NCI-H82 treated with DMSO at 0.1 percent for 48 hours (cell line): ENCODE results near the gene KCNK10.

Source experiments
- DNase-seq: peaks from one replicate; lab custom pipeline; 2025; ENCODE audit not compliant: unreplicated experiment; lab: John Stamatoyannopoulos, UW

The KCNK10 gene

DNA sequence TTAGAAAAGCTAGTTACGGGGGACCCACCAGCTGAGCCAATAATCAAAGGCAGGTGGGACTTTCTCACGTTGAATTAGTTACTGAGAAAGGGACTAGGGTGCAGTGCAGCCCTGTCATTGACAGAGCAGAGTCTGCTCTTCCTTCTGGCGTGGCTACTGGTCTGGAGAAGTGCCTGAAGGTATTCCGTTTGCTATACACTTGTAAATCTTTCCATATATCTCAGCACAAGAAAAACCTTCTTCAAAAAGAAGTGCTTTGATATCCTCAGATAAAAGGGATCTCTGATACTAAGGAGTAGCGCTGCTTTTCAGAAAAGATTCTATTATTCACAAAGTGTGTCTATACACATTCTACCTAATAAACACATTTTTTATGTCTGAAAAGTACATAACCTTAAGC lies 91.5 kb downstream of the KCNK10 start:
- no peak for DNase-seq

DNA sequence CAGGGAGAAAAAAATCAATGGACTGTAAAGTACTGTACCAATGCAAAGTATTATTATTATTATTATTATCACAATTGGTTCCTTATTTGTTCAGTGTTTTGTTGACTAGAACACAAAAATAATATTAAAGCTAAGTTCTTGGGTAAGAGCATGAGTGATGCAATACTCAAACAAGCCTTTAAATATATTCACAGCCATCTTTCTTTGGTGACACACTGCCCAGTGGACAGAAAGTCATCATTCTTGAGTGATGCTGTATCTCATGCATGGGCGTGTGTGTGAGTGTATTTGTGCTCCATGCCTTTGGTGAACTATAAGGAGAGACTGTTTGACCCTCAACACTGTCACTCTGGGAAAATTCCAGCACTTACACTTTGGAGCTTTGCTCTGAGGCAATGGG lies 93.6 kb downstream of the KCNK10 start:
- no peak for DNase-seq

- DNase-seq: no peak
These were observed 94.4 kb downstream of the KCNK10 start for GRCh38 chr14:88228522-88229236.

DNA sequence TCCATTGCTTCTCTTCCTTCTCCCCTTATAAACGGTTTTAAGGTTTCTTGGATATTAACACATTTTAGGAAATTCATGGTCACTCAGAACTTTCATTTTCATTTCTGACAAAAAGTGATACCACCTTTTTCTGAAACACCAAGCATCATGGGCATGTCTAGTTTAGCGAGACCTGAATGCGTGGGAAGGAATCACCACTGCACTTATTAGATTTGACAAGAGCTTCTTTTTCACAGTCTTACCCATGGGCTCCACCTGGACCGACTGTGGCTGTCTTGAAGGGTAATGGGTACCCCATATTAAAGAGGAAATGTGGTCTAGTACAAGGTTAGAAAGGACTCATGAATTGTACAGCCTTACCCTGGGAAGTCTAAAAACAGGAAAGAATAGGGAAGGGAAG lies 95.4 kb downstream of the KCNK10 start:
- DNase-seq: no peak

GRCh38 chr14:88225721-88226120 lies 97.3 kb downstream of the KCNK10 start:
- DNase-seq: no peak

- DNase-seq: no peak
These were observed 104.8 kb downstream of the KCNK10 start for GRCh38 chr14:88218119-88218915.

DNA sequence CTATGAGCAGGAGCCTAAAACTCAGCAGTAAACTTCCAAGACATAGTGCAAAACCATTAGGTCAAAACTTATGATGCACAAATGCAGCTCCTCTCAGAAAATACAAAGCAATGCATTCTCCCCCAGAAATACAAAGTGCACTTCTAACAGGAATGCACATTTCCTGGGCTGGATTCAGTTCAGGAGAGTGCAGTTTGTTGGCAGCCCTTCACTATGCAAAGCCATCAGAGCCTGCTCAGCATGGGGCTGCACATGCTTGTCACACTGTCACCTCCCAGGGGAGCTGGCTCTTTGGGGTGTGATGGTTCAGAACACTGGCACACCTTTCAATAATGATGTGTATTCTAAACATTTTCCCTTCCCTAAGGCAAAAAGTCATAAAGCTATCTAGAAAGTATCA lies 110.4 kb downstream of the KCNK10 start:
- no peak for DNase-seq

GRCh38 chr14:88210426-88210825 lies 112.6 kb downstream of the KCNK10 start:
- no peak for DNase-seq

GRCh38 chr14:88209273-88209672 lies 113.8 kb downstream of the KCNK10 start:
- DNase-seq: no peak

- no peak for DNase-seq
These were observed 114.2 kb downstream of the KCNK10 start for GRCh38 chr14:88208858-88209257.

DNA sequence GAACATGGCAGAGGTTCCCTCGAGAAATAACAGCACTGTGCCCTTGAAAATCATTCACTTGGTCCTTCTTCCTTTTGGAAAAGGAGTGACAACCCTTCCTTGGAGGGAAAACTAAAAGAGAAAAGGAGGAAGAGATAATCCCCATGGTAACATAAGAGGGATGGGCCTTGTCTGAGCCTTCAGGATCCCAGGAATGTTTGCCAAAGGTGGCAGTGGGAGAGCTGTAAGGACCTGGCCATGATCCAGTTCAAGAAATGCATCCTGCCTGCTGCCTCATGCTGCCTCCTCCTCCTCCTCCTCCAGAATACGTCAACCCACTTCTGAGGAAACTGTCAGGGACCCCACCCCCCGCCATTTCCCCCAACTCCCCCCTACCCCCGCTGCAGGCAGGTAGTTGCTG lies 118.8 kb downstream of the KCNK10 start:
- no peak for DNase-seq

- DNase-seq: no peak
These were observed 119.8 kb downstream of the KCNK10 start for GRCh38 chr14:88203291-88203690.

DNA sequence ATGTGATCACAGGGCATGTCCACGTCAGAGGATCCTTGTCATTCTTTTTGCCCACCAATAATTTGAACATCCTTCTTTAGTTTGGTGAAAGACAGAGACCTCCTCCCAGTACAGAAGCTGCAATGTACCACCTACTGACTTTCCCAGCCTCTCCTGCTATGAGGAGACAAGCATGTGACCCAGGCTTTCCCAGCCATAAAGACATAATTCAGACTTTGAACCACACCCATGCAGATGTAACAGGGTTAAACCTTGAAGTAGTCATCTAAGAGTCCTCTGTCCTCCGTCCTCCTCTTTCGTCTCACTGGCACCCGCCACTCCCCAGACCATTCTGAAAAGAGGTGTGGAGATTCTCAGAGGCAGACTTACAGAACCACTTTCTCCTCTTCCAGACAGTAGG lies 120.8 kb downstream of the KCNK10 start:
- DNase-seq: no peak

DNA sequence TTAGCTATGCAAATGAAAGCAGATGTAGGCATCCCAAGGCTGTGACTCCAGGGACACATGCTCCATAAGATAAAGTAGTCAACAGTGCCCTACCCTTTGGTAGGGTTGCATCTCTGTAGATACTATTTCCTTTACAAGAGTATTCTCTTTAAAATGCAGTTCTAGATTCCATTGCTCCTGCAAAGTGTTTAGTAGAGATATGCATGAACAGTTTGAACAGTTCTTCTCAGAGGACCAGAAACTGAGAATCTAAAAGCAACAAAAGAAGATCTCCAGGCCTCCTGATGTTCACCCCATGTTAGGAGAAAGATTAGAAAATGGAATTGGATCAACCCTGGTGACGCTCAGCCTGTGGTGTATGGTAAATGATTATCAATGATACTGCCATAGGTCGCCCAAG lies 121.2 kb downstream of the KCNK10 start:
- no peak for DNase-seq

GRCh38 chr14:88199882-88200281 lies 123.2 kb downstream of the KCNK10 start:
- no peak for DNase-seq

- no peak for DNase-seq
These were observed 124.6 kb downstream of the KCNK10 start for GRCh38 chr14:88198446-88198845.

DNA sequence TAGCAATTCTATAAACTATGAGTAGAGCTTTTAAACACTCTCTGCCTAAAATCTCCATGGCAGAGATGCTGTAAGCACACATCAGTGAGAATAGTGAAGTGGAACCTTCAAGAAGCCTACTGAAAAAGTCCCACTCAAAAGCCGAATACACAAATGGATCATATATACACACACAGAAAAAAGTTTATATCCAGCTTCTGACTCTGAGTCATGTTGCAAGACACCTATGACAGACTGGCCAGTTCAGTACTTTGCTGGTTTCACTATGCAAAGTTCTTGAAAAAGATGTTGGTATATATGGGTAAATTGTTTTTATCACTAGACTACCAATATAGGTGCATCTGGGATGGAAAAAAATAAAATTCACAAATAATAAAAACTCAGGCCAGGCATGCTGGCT lies 126.1 kb downstream of the KCNK10 start:
- no peak for DNase-seq

GRCh38 chr14:88196116-88196890 lies 126.8 kb downstream of the KCNK10 start:
- no peak for DNase-seq

DNA sequence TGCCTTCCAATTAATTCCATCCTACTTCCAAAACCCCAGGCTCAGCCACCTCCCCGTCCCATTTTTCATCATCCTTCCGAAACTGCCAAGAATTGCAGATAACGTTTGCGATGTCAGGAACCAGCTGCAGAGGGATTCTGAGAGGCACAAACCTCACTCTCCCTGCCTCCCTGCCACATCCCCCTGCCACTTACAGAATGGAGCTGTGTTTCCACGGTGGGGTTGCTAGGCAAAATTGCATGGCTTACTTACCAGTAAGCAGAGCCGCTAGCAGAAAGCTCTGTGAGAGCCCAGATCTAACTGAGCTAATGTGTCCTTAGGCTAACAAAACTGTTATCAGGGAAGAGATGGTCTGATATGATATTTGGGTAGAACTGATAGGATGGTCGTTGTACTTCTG lies 127.4 kb downstream of the KCNK10 start:
- DNase-seq: no peak

GRCh38 chr14:88194531-88194930 lies 128.5 kb downstream of the KCNK10 start:
- DNase-seq: no peak

GRCh38 chr14:88191605-88192004 lies 131.5 kb downstream of the KCNK10 start:
- DNase-seq: no peak
